IMR-90 (cell line): ENCODE data around the gene DYNLL2. TPM values are rescaled to one million over a fixed set of nuclear protein-coding genes. Genes with fewer than 3 reads are reported as not detected.

Experiments
- ATAC-seq: fragments of 200-7000 bp; cut with Tn5 transposase; 2 replicates; pipeline ENCODE4 v1.9.1; 2020; ENCODE audit warnings: low read depth, mild to moderate bottlenecking, moderate library complexity
- BruUV-seq: library from RNA; stranded (reverse); fragments of 400-500 nt; replicated peaks from 2 replicates; lab custom pipeline; 2021; lab: Mats Ljungman, UMichigan
- CTCF ChIA-PET: fragments of 300-600 bp; formaldehyde crosslinking; extraction: SDS; loops from one replicate; lab custom pipeline; 2021; ENCODE audit warnings: antibody characterized with exemption; lab: Yijun Ruan, JAX
- POLR2A ChIA-PET: fragments of 300-600 bp; sonication (Branson Sonifier 250); formaldehyde crosslinking; loops from one replicate; lab custom pipeline; 2022; ENCODE audit warnings: antibody characterized with exemption; ENCODE audit not compliant: unreplicated experiment; lab: Charles Lee
- DNase-seq: peaks from one replicate; pipeline ENCODE4 v3.0.0; 2013
- H2AFZ ChIP-seq: replicated peaks from 2 replicates; pipeline ENCODE3; 2013; ENCODE audit warnings: low read length, mild to moderate bottlenecking; ENCODE audit not compliant: poor library complexity
- H2AK5ac ChIP-seq: 2 replicates; pipeline ENCODE4 v1.6.1; 2013; ENCODE audit warnings: low read depth, low read length, inconsistent platforms
- H2AK9ac ChIP-seq: replicated peaks from 2 replicates; pipeline ENCODE3; 2013; ENCODE audit warnings: mild to moderate bottlenecking, low read depth, low read length, moderate library complexity; ENCODE audit not compliant: poor library complexity
- H2BK120ac ChIP-seq: 2 replicates; pipeline ENCODE4 v1.6.1; 2013; ENCODE audit warnings: low read depth, low read length, inconsistent platforms
- H2BK15ac ChIP-seq: 3 replicates; pipeline ENCODE4 v1.6.1; 2013; ENCODE audit warnings: low read depth, low read length, inconsistent platforms
- H2BK20ac ChIP-seq: 2 replicates; pipeline ENCODE4 v1.6.1; 2013; ENCODE audit warnings: low read depth, mild to moderate bottlenecking, inconsistent platforms, low read length, moderate library complexity
- H2BK5ac ChIP-seq: 2 replicates; pipeline ENCODE4 v1.6.1; 2013; ENCODE audit warnings: mild to moderate bottlenecking, low read depth, low read length, inconsistent platforms; ENCODE audit not compliant: poor library complexity, severe bottlenecking
- H3K14ac ChIP-seq: replicated peaks from 2 replicates; pipeline ENCODE4 v1.6.1; 2013; ENCODE audit warnings: low read depth, low read length, inconsistent platforms
- H3K18ac ChIP-seq: 2 replicates; pipeline ENCODE4 v1.6.1; 2013; ENCODE audit warnings: low read depth, low read length, control low read depth
- H3K23ac ChIP-seq: 2 replicates; pipeline ENCODE4 v1.6.1; 2013; ENCODE audit warnings: low read depth, low read length, inconsistent platforms
- H3K27ac ChIP-seq: 2 replicates; pipeline ENCODE4 v1.5.1; 2013; ENCODE audit warnings: mild to moderate bottlenecking, control low read depth, low read length; ENCODE audit not compliant: insufficient read depth
- H3K27me3 ChIP-seq: 2 replicates; pipeline ENCODE4 v1.6.1; 2013; ENCODE audit warnings: low read length; ENCODE audit not compliant: control insufficient read depth, insufficient read depth
- H3K36me3 ChIP-seq: 2 replicates; pipeline ENCODE4 v1.6.1; 2013; ENCODE audit warnings: low read length, mixed read lengths; ENCODE audit not compliant: control insufficient read depth, insufficient read depth
- H3K4ac ChIP-seq: 2 replicates; pipeline ENCODE4 v1.6.1; 2013; ENCODE audit warnings: low read depth, low read length, inconsistent platforms
- H3K4me1 ChIP-seq: 2 replicates; pipeline ENCODE4 v1.6.1; 2013; ENCODE audit warnings: low read length, mixed read lengths; ENCODE audit not compliant: control insufficient read depth, insufficient read depth
- H3K4me2 ChIP-seq: 2 replicates; pipeline ENCODE4 v1.6.1; 2013; ENCODE audit warnings: low read depth, mild to moderate bottlenecking, control low read depth, low read length, moderate library complexity
- H3K4me3 ChIP-seq: 2 replicates; pipeline ENCODE4 v1.5.1; 2013; ENCODE audit warnings: low read depth, mild to moderate bottlenecking, control low read depth, low read length, moderate library complexity; ENCODE audit not compliant: insufficient read depth
- H3K56ac ChIP-seq: 2 replicates; pipeline ENCODE4 v1.6.1; 2013; ENCODE audit warnings: low read length, inconsistent platforms; ENCODE audit not compliant: insufficient read depth; ENCODE audit errors: extremely low read depth
- H3K79me1 ChIP-seq, 2 experiments: 2 replicates each; pipeline ENCODE4 v1.6.1; 2013; ENCODE audit warnings: low read length in 2 of 2, inconsistent platforms in 1 of 2, low read depth in 1 of 2
- H3K9ac ChIP-seq: 2 replicates; pipeline ENCODE4 v1.6.1; 2013; ENCODE audit warnings: low read depth, low read length, control low read depth
- H3K9me1 ChIP-seq: 2 replicates; pipeline ENCODE4 v1.6.1; 2013; ENCODE audit warnings: low read length, inconsistent platforms; ENCODE audit not compliant: insufficient read depth
- H3K9me3 ChIP-seq: 2 replicates; pipeline ENCODE4 v1.6.1; 2013; ENCODE audit warnings: low read length; ENCODE audit not compliant: control insufficient read depth, insufficient read depth
- H4K20me1 ChIP-seq: 2 replicates; pipeline ENCODE4 v1.6.1; 2013; ENCODE audit warnings: low read length, inconsistent platforms; ENCODE audit not compliant: insufficient read depth
- H4K5ac ChIP-seq: 2 replicates; pipeline ENCODE4 v1.6.1; 2013; ENCODE audit warnings: mild to moderate bottlenecking, low read depth, low read length, control low read depth
- H4K8ac ChIP-seq, 2 experiments: 2 replicates each; pipeline ENCODE4 v1.6.1; 2013; ENCODE audit warnings: low read depth in 2 of 2, low read length in 2 of 2, control low read depth in 1 of 2, inconsistent platforms in 1 of 2
- H4K91ac ChIP-seq: 2 replicates; pipeline ENCODE4 v1.6.1; 2013; ENCODE audit warnings: low read depth, low read length, inconsistent platforms; ENCODE audit not compliant: insufficient read depth
- CHD1 ChIP-seq: IDR thresholded peaks from 2 replicates; pipeline ENCODE4 v1.6.1; 2012; ENCODE audit warnings: low read depth, low read length, improper control_type of control experiment
- CTCF ChIP-seq: conservative IDR thresholded peaks from 2 replicates; pipeline ENCODE4 v1.5.1; 2012; ENCODE audit warnings: mild to moderate bottlenecking, low read depth, low read length, improper control_type of control experiment
- ELK1 ChIP-seq: fragments of 150-350 bp; IDR thresholded peaks from 2 replicates; pipeline ENCODE4 v1.6.1; 2016; ENCODE audit warnings: low read depth, mild to moderate bottlenecking, low read length, moderate library complexity, borderline replicate concordance
- MAFK ChIP-seq: IDR thresholded peaks from 2 replicates; pipeline ENCODE4 v1.6.1; 2012; ENCODE audit warnings: low read depth, low read length, improper control_type of control experiment
- MAZ ChIP-seq: IDR thresholded peaks from 2 replicates; pipeline ENCODE4 v1.6.1; 2012; ENCODE audit warnings: low read depth, mild to moderate bottlenecking, low read length, improper control_type of control experiment, moderate library complexity, borderline replicate concordance
- MXI1 ChIP-seq: IDR thresholded peaks from 2 replicates; pipeline ENCODE4 v1.6.1; 2012; ENCODE audit warnings: low read depth, mild to moderate bottlenecking, low read length, moderate library complexity, borderline replicate concordance
- NFE2L2 ChIP-seq: fragments of 150-350 bp; IDR thresholded peaks from 2 replicates; pipeline ENCODE4 v1.6.1; 2016; ENCODE audit warnings: low read depth, mild to moderate bottlenecking, low read length
- POLR2A ChIP-seq: IDR thresholded peaks from 2 replicates; pipeline ENCODE4 v1.6.1; 2012; ENCODE audit warnings: mild to moderate bottlenecking, low read depth, low read length
- RFX5 ChIP-seq: IDR thresholded peaks from 2 replicates; pipeline ENCODE4 v1.8.0; 2012; ENCODE audit warnings: low read depth, mild to moderate bottlenecking, low read length, moderate library complexity
- SMC3 ChIP-seq: fragments of 150-350 bp; IDR thresholded peaks from 2 replicates; pipeline ENCODE4 v1.6.1; 2016; ENCODE audit warnings: low read depth, mild to moderate bottlenecking, antibody characterized with exemption, low read length, moderate library complexity
- USF2 ChIP-seq: fragments of 150-350 bp; IDR thresholded peaks from 2 replicates; pipeline ENCODE4 v1.6.1; 2017; ENCODE audit warnings: mild to moderate bottlenecking, antibody characterized with exemption, low read length, low read depth
- WGBS, 2 experiments: methylation state at CpG; one replicate each; pipeline versions ENCODE4 v1.1.5 to v1.1.7; 2013; ENCODE audit warnings: missing lambda C conversion rate in 2 of 2; ENCODE audit not compliant: insufficient read length in 1 of 2; ENCODE audit errors: extremely low coverage in 2 of 2; 5-methylcytosine and 5-hydroxymethylcytosine counted together
- dilution Hi-C: fragments of 300-500 bp; cut with HindIII; formaldehyde crosslinking; loops from one replicate; pipeline ENCODE4 v1.14.3; 2018; ENCODE audit warnings: low sequenced_read_pairs; ENCODE audit not compliant: unreplicated experiment
- in situ Hi-C: fragments of 300-500 bp; cut with MboI; formaldehyde crosslinking; loops from 3 replicates; pipeline ENCODE4 v1.14.3; 2019; ENCODE audit warnings: low sequenced_read_pairs, inconsistent platforms, mixed read lengths
- intact Hi-C: fragments of 100-400 bp; cut with micrococcal nuclease; formaldehyde crosslinking; loops from 2 replicates; pipeline ENCODE4 v1.10.0; 2022
- polyA plus RNA-seq, 3 experiments: library from polyadenylated mRNA; depleted of rRNA; stranded (reverse); fragments of >200 nt; gene quantifications; 2 replicates each; pipeline ENCODE4 v1.2.3, GENCODE V29; 2012; ENCODE audit warnings: low replicate concordance in 1 of 3
- total RNA-seq: library from RNA; depleted of rRNA; stranded (reverse); fragments of >200 nt; gene quantifications from 2 replicates; pipeline ENCODE4 v1.2.3, GENCODE V29; 2012

The DYNLL2 gene
- total and polyA plus RNA-seq, 2 of the 4 experiments (the other 2 are of a cell fraction), result 9.1 to 14.2 TPM

GRCh38 chr17:58084317-58084981, 1.2 kb downstream of the DYNLL2 start (continued):
- TF ChIP-seq CHD1 (no peak), POLR2A (no peak)

GRCh38 chr17:58085039-58085715, 2.0 kb downstream of the DYNLL2 start:
- no peak overlapping the region for H4K5ac ChIP-seq
- H3K79me1 ChIP-seq, result peaks cover 19 to 62% of the 10 kb centered on the region in 2 experiments; a peak in 3 of 4 replicates
- H4K91ac ChIP-seq, result no peak overlapping the region
- H4K8ac ChIP-seq, result no peak overlapping the region
- H3K9me3 ChIP-seq, result no peaks in the 10 kb centered on the region
- no peak overlapping the region for H2BK20ac ChIP-seq
- no peak overlapping the region for H2AFZ ChIP-seq
- ChIA-PET CTCF (no interaction called here), POLR2A (interaction anchor here (0.5 kb wide), 1 partner anchor 1347 kb away, joined by 3 read pairs; no protein-coding TSS in a partner anchor)
- no peak overlapping the region for H3K4ac ChIP-seq
- dilution Hi-C loops (no loop called here), in situ Hi-C loops (loop anchor here (5.0 kb wide), 1 partner anchor 78 kb away; the partner anchor contains the start of gene SRSF1), intact Hi-C loops (no loop called here)
- no peak overlapping the region for H3K56ac ChIP-seq
- peak overlapping the region; percentile 91 for H3K4me2 ChIP-seq
- H3K4me3 ChIP-seq, result peak overlapping the region; percentile 23
- DNase-seq (no peak), ATAC-seq (no peak)
- H2BK15ac ChIP-seq, result no peak overlapping the region
- no CpG with 5 or more reads among the region's 8 CpGs for WGBS, 2 experiments
- no peak overlapping the region for H2AK9ac ChIP-seq
- no TSS peak for BruUV-seq
- H4K20me1 ChIP-seq, result peaks cover 61% of the 10 kb centered on the region
- peak overlapping the region; percentile 41; the same call in 1 of the 2 replicates for H3K23ac ChIP-seq
- H2BK5ac ChIP-seq, result no peak overlapping the region
- H3K36me3 ChIP-seq, result peaks cover 30% of the 10 kb centered on the region
- no peak overlapping the region for H3K18ac ChIP-seq
- H3K4me1 ChIP-seq, result peaks cover 13% of the 10 kb centered on the region
- H3K9me1 ChIP-seq, result peaks cover 36% of the 10 kb centered on the region
- no peak overlapping the region for H2BK120ac ChIP-seq
- H3K27ac ChIP-seq, result 0 out of 2 replicates have a peak overlapping the region, but pooled peaks have one; percentile 12
- no peaks in the 10 kb centered on the region for H3K27me3 ChIP-seq
- H3K14ac ChIP-seq, result no peak overlapping the region; the same call in none of the 2 replicates
- H2AK5ac ChIP-seq, result no peak overlapping the region
- peak overlapping the region; percentile 35; the same call in 1 of the 2 replicates for H3K9ac ChIP-seq
- TF ChIP-seq POLR2A (no peak), RFX5 (no peak), NFE2L2 (no peak), MXI1 (no peak), MAFK (no peak), MAZ (no peak), SMC3 (no peak), USF2 (no peak), ELK1 (no peak), CTCF (no peak)
